NK-92 (cell line): ENCODE measurements around the gene SMC4.
A peak's percentile ranks its signal among the peaks of the same experiment; 100 is the strongest.
"Not testable (repeated sequence)": the region's sequence is repeated elsewhere in the genome, so short reads cannot be mapped to it uniquely, and the experiment has no call there.

Experiments used
- DNase-seq: peaks from one replicate; lab custom pipeline; 2025; ENCODE audit not compliant: unreplicated experiment; lab: John Stamatoyannopoulos, UW

Gene SMC4

DNA sequence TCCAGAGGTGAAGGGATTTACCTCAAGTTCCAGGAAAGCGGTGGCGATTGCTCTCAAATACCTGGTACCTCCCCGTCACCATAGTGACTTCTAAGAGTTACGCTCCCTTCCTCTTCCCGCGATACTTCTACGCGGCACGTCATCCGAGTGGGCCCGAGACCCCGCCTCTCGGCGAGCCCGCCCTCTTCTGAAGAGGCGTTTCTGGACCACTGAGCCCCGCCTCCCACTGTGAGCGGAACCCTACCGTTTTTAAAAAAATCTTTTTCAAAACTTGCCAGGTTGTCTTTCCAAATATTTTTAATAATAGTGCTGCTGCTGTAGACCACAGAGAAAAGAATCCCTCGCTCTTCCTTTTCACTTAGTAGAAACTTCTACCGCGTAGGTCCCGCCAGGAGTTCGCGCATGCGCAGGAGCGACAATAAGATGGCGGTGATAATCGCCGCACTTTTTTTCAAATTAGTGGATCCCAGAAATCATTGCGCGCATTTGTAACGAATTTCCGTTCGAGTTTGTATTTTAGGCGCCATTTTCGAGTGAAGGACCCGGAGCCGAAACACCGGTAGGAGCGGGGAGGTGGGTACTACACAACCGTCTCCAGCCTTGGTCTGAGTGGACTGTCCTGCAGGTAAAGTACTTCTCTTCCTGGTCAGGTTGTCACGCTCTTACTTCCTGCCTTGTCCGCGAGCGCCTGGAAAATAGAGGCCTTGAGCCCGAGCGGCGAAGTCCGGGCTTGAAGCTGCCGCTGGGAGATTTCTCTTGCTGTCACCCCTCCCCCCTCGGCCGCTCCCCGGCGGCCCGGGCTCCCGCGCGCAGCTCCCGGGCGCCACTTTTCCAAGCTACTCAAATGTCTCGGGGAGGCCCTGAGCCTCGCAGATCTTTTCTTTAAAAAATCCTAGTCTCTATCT lies at the start of gene SMC4, which contains the start of gene IFT80:
TSS of gene SMC4 (plus strand) at position 526 of the 905 bp plus-strand sequence. CDS start 1,177 bp downstream, outside the sequence.
TSS of gene IFT80 (minus strand) at position 101 of the 905 bp plus-strand sequence. CDS start 14,625 bp downstream, outside the sequence.
- DNase-seq, result peak; percentile 68

DNA sequence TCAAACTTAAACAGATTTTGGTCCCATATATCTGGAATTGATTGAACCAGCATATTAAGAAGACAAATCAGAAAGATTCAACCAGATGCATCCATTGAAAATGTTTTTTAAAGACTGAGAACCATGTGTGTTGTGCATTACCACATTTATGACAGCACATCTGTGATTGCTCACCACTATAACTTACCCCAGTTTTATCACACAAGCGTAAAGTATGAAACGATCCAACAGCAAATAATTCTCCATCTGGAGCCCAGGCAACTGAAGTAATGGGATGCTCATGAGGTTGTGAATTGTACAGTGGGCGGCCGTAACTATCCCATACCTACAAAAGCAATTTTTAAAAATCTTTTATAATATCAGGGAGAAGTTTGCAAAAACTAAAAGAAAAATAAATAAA lies 43.6 kb upstream of the SMC4 start:
- no peak for DNase-seq

DNA sequence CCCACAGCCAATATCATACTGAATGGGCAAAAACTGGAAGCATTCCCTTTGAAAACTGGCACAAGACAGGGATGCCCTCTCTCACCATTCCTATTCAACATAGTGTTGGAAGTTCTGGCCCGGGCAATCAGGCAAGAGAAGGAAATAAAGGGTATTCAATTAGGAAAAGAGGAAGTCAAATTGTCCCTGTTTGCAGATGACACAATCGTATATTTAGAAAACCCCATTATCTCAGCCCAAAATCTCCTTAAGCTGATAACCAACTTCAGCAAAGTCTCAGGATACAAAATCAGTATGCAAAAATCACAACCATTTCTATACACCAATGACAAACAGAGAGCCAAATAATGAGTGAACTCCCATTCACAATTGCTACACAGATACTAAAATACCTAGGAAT lies 36.6 kb upstream of the SMC4 start:
- DNase-seq, result not testable (repeated sequence)

DNA sequence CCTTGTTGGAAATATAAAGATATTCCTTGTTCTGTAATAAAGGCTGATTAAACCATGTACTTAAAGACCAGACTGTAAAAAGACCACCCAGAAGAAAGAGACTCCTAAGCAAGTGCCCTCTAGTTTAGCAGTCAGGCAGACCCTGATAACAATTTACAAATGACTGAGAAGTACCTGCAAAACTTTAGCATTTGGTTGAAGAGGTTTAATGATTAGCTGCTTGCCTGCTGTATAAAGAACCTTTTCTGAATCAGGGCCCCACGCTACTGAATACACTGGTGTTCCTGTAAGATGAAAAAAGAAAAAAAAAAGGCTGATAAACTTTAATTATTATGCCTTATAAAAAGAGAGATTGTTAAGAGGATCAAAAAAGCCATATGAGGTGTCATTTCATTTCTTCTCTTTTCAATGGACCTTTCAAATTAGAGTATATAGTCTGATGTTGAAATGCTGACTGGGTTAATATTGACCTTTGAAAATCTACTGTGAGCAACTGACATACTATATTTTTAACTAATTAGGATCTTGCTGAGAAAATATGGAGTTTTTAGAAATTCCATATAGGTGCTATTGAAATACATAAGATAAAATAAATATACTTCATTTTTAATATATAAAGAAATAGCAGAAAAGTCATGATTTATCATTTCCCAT lies 33.5 kb upstream of the SMC4 start:
- no peak for DNase-seq

DNA sequence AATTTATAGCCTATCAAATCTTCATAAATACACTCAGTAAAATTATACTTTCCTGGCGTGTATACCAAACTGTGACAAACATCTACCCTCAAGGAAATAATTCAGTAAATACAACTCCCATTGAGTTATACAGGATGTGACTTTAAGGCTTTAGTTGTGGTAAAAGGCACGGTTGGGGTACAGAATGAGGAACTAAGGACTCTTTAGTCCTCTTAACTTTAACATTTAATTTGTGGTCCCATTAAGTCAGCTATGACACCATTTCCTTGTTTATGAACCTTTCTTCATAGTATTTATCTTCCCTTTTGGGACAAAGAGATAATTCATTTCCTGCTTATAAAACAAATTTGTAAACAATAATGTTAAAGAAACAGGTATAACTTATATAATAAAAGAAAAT lies 30.6 kb upstream of the SMC4 start:
- DNase-seq, result no peak

DNA sequence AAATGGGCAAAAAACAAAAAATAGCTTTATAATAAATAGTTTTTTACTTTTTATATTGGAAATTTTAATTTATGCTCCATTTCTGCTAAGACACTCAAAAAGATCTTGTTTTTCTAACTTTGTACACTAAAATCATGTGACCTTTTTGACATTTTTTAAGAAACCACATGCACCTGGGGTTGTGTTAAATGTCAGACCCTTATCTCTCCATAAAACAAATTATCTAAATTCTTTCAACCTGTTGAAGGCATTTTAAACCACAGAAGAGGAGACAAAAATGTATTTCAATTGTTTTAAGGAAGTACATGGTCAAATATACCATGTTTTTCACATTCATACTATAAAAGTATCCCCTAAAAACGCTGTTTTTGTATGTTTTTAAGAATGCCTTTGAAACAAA lies 29.7 kb upstream of the SMC4 start:
- no peak for DNase-seq

DNA sequence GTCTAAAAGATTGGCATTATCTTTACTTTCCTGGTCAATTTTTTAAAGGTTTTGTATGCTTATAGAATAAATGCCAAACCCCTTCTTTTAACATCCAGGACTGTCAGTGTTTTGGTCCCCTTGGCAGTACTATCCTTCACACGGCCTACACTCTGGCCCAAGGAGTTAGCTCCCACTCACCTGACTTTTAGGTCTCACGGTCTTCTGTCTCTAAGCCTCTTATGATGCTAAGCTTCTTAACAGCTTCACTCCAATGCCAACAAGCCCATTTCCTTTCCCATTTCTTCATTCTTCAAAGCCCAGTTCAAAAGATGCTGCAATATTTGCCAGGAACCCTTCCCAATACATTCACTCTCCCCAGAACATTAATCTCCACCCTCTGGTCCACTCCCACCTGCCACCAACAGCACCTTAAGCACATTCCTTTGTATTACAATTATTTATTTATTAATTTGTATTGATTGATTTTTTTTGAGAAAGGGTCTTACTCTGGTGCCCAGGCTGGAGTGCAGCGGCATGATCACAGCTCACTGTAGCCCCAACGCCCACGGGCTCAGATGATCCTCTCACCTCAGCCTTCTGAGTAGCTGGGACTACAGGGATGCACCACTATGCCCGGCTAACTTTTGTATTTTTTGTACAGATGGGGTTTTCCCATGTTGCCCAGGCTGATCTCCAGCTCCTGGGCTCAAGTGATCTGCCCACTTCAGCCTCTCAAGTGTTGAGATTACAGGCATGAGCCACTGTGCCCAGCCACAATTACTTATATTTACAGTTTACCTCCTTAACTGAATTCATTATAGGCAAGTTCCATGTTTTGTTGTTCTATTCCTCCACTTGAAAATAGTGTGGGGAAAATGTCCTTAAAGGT lies 28.2 kb upstream of the SMC4 start:
- DNase-seq, result no peak

DNA sequence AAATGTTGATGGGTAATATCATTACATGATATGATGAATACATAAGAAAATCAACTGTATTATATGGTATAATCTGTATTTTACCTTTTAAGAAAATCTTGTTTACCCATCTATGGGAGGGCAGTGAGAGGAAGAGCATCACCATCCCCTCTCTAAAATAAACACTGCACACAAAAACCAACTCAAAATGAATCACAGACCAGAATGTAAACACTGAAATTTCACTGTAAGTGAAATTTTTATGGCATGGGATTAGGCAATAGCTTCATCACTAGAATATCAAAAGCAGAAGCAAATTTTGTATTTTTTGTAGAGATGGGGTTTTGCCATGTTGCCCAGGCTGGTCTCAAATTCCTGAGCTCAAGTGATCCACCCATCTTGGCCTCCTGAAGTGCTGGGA lies 26.7 kb upstream of the SMC4 start:
- DNase-seq, result no peak

DNA sequence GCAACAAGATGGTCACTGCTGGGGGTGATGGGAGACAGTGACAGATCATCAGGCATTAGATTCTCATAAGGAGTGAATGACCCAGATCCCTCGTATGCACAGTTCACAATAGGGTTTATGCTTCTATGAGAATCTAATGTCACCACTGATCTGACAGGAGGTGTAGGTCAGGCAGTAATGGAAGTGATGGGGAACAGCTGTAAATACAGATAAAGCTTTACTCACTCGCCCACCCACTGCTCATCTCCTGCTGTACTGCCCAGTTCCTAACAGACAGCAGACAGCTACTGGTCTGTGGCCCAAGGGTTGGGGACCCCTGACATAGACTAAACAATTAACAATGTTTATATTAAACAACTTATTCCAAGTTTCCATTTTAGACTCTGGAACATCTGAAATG lies 25.8 kb upstream of the SMC4 start:
- DNase-seq, result no peak

DNA sequence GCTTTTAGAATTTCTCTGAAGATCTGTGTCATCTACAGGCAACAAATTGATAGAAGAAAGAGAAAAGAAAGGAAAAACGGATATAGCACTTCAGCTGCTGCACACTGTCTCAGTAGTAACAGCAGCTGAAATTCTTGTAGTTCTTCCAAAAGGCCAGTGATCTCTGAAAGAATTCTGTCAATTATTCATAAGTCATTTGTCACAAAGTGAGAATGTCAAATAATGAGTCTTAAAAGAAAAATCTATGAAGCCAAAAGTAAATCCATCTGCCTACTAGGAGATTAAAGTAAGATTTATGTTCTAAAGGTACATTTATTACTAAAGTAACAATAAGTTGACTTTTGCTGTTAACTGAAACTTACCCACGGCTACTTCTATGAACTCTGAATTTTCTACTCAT lies 25.0 kb upstream of the SMC4 start:
- DNase-seq, result no peak

DNA sequence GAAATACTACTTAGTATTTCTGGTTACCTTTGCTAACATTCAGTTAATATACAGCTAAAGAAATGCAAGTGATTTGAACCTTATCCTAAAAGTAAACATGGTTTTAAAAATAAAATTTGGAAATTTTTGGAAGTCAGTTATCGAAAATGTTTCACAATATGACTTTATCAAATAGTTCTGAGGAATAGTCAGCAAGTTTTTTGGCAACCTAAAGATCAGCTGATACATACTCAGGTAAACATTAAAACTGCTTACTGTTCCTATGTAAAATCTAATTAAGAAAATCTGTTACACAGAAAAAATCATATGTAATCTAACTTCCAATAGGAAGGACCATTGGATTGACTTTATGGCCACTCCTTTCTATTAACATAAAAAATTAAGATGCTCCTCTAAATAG lies 24.5 kb upstream of the SMC4 start:
- DNase-seq, result no peak

DNA sequence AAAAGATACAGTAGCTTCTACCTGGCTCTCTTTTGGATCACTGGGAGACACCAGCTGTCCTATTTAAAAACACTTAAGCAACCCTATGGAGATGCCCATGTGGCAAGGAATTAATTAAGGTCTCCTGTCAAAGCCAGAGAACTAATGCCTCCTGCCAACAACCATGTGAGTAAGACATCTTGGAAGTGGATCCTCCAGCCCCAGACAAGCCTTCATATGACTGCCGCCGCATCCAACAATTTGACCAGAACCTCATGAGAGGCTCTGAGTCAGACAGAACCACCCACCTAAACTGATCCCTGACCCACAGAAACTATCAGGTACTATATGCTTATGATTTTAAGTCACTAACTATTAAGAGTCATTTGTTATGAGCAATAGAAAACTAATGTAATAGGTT lies 22.8 kb upstream of the SMC4 start:
- no peak for DNase-seq

DNA sequence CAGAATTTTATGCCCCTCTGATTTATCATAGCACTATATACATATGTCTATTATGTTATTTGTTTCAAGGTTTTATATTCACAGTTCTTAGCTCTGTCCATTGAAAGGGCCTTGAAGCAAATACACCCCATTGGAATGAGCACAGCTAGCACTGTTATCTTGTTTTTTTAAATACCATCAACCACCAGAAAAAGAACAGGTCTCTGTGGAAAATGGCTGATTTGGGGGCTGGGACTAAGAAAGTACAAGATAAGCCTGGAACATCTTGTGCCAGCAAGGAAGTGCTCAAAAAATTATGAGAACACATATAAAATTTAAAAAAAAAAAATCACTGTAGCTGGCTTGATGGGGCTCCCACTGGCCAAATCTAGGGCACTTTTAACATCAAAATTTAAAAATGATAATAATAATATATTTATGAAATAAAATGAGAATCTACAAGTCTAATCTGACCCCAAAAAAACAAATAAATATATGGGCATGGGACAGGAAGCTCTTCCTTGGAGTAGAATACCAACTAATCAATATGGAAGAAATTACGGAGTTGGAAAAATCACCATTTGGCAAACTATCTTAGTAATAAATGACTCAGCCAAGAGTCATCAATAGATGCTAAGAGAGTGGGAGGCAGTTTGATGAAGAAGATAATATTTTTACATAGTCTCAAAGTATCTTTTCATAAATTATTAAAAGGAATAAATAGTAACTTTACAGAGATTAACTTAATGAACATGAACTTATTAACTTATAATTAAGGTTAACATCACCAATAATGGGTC lies 20.9 kb upstream of the SMC4 start:
- no peak for DNase-seq

DNA sequence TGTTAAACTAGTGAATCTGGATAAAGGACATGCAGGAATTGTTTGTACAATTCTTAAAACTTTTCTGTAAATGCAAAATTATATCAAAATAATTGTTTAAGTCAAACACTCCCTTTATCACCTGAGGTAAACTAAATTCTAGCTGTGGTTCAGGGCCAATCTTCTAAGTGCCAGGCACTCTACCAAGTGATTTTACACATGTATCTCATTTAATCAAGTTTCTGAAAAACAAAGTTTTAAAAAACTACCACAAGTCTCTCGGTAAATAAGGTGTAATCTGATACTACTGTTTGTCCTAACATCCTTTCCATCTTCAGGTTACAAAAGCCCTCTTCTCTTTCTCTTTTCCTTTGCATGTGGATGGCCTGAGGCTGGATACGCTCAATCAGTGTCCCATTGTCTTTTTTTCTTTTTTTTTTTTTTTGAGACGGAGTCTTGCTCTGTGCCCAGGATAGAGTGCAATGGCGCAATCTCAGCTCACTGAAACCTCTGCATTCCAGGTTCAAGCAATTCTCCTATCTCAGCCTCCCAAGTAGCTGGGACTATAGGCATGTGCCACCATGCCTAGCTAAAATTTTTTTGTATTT lies 19.7 kb upstream of the SMC4 start:
- DNase-seq, result no peak

DNA sequence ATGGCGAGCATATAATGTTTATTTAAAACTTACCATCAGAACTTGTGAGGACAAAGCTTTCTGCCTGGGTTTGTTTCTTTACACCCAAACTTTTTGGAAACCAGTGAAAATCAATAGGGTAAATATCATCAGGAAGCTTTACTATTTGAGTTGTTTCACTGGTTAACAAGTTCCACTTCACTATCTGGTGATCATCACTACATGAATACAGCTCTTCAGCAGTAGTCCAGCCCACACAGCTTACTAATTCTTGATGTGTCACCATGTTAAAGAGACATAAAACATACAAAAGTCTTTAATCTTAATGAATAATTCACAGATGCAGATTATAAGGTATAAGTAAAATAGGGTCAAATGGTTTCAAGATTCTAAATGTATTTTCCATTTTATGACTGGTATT lies 18.0 kb upstream of the SMC4 start:
- no peak for DNase-seq

DNA sequence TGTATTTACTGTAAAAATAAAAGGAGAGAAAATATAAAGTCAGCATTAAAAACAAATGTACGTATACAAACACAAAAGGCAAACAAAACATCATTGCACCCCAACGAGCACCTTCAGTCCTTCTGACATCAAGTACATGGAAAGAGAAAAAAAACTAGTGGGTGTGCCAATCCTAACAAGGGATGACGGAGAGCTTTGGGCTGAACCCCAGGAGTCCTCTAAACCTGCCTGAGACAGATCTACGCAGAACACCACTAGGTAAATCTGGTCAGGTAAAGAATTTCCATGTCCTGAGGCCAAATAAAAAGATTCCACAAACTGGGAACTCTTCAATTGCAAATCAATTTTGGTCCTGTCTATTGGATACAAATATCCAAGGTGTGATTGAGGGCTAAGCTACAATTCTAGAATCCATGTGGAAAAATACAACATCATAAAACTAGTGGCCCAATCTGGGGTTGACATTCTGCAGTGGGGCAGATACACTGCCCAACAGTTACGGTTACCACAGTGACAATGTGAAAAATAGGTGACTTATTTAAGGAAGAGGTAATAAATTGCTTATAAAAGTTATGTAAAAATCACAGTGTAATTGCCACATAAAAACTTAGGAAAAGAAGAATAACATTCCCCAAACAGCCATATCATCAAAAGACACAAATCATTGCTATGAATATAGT lies 14.7 kb upstream of the SMC4 start:
- no peak for DNase-seq

DNA sequence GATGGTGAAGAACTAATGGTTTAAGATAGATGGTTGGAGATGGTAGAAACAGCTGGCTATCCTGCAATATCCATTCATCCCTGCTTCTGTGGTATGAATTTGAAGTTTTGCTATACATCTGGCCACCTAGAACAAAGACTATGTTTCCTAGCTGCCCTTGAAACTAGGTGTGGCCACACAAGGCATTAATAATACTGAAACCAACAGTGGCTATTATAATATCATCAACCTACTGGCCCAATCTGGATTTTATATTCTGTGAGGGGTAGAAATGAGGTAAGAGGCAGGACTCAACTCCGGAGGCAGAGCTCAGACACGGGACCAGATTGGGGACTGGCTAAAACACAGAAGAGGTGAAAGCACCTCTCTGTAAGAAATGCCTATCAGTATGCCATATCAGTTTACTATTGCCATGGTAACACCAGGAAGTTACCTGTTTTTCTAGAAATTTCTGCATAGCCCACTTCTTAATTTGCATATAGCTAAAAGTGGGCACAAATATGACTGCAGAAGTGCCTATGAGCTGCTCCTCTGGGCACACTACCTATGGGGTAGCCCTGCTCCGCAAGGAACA lies 8.8 kb upstream of the SMC4 start:
- DNase-seq, result no peak

DNA sequence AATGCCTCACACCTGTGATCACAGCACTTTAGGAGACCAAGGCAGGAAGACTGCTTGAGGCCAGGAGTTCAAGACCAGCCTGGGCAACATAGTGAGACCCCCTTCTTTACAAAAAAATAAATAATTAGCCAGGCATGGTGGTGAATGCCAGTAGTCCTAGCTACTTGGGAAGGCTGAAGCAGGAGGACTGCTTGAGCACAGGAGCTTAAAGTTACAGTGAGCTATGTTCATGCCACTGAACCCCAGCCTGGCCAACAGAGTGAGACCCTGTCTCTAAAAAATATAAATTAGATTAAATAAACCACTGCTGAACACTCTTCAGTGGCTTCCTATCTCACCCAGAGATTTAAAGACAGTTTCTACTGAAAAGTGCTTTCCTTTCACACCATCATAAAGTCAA lies 6.7 kb upstream of the SMC4 start:
- DNase-seq, result no peak

DNA sequence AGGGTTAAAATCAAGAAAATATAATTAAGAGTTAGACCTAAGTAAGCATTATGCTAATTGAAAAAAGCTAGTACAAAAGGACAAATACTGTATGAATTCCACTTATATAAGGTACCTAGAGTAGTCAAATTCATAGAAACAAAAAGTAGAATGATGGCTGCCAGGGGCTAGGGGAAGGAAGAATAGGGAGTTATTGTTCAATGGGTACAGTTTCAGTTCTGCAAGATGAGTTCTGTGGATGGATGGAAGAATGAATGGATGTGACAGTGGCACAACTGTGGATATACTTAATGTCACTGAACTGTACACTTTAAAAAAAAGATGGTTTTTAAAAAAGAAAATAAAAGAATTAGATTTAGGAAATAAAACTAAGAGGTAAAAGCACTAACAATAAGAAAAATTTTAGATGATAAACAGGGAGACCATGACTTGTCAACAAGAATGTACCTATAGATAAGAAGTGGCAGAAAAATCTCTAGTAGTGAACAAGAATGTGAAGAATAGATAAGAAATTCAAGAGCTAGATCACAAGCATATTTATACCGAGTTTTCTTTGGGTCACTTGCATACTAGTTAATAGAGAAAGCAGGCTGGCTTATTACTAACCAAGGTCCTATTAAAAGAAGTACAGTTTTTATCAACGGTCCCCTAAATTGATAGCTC lies 6.0 kb upstream of the SMC4 start:
- DNase-seq, result no peak
